HepG2 (cell line): ENCODE data around the gene BCAS1. TPM values are rescaled to one million over a fixed set of nuclear protein-coding genes. Genes with fewer than 3 reads are reported as not detected.

Experiments
- ATAC-seq: fragments of 200-7000 bp; cut with Tn5 transposase; 3 replicates; pipeline ENCODE4 v1.9.1; 2020; ENCODE audit warnings: mild to moderate bottlenecking, moderate library complexity
- BruUV-seq: library from RNA; stranded (reverse); fragments of 400-500 nt; replicated peaks from 2 replicates; lab custom pipeline; 2021; lab: Mats Ljungman, UMichigan
- CTCF ChIA-PET: fragments of 300-600 bp; formaldehyde crosslinking; extraction: SDS; loops from one replicate; lab custom pipeline; 2021; ENCODE audit warnings: low total read pairs, inconsistent platforms, low intra/inter-chr PET ratio; lab: Yijun Ruan, JAX
- POLR2A ChIA-PET: fragments of 350-600 bp; sonication (Branson Sonifier 250); formaldehyde crosslinking; loops from one replicate; lab custom pipeline; 2020; ENCODE audit warnings: antibody characterized with exemption, inconsistent platforms; lab: Yijun Ruan, JAX
- DNase-seq: peaks from one replicate; pipeline ENCODE4 v3.0.0-alpha.2; 2015; ENCODE audit warnings: low spot score
- FAIRE-seq: peaks from 3 replicates; lab custom pipeline; 2011; peaks lifted over from hg19 to GRCh38; lab: Jason Lieb, UNC
- H2AFZ ChIP-seq: one replicate; pipeline ENCODE4 v1.6.1; 2011; ENCODE audit warnings: low read length, inconsistent platforms
- H3K27ac ChIP-seq: fragments of 300-600 bp; 3 replicates; pipeline ENCODE4 v1.8.0; 2011; ENCODE audit warnings: mixed run types, mild to moderate bottlenecking, mixed read lengths, low read length, inconsistent platforms; ENCODE audit not compliant: insufficient read depth; ENCODE audit errors: extremely low read length
- H3K27me3 ChIP-seq, 2 experiments: fragments of 200-600 bp in 1 of 2; 2 replicates in 1 of 2; 3 replicates in 1 of 2; pipeline versions ENCODE4 v1.6.0 to v1.8.0; 2011; ENCODE audit warnings: low read length in 2 of 2, mild to moderate bottlenecking in 2 of 2, moderate library complexity in 2 of 2, inconsistent platforms in 1 of 2; ENCODE audit not compliant: insufficient read depth in 2 of 2, control insufficient read depth in 1 of 2
- H3K36me3 ChIP-seq, 2 experiments: fragments of 200-600 bp in 1 of 2; replicated peaks in 1 of 2; 2 replicates in 1 of 2; 3 replicates in 1 of 2; pipeline versions ENCODE4 v1.5.1 to v1.8.0; 2011; ENCODE audit warnings: low read length in 2 of 2, inconsistent platforms in 1 of 2; ENCODE audit not compliant: insufficient read depth in 2 of 2, control insufficient read depth in 1 of 2
- H3K4me1 ChIP-seq: 2 replicates; pipeline ENCODE4 v1.5.1; 2012; ENCODE audit warnings: low read length, inconsistent platforms; ENCODE audit not compliant: insufficient read depth
- H3K4me2 ChIP-seq: 2 replicates; pipeline ENCODE4 v1.6.0; 2011; ENCODE audit warnings: low read depth, low read length, inconsistent platforms
- H3K4me3 ChIP-seq, 3 experiments: fragments of 200-600 bp in 1 of 3; sonication (generic), shearing (Covaris generic) in 1 of 3; replicated peaks in 1 of 3; 2 replicates each; pipeline ENCODE4 v1.5.1; 2011 to 2016; ENCODE audit warnings: low read length in 3 of 3, inconsistent platforms in 2 of 3, low read depth in 2 of 3, mild to moderate bottlenecking in 2 of 3, control low read depth in 1 of 3, mixed read lengths in 1 of 3; ENCODE audit not compliant: insufficient read depth in 1 of 3
- H3K79me2 ChIP-seq: one replicate; pipeline ENCODE4 v1.6.1; 2011; ENCODE audit warnings: low read length, inconsistent platforms; ENCODE audit not compliant: insufficient read depth
- H3K9ac ChIP-seq: 2 replicates; pipeline ENCODE4 v1.6.0; 2011; ENCODE audit warnings: mild to moderate bottlenecking, low read depth, low read length, inconsistent platforms; ENCODE audit not compliant: insufficient read depth
- H3K9me3 ChIP-seq: 2 replicates; pipeline ENCODE4 v1.5.1; 2012; ENCODE audit warnings: mild to moderate bottlenecking, low read length
- H4K20me1 ChIP-seq: 2 replicates; pipeline ENCODE4 v1.6.0; 2011; ENCODE audit warnings: inconsistent platforms, mild to moderate bottlenecking, low read length, moderate library complexity; ENCODE audit not compliant: insufficient read depth
- ARHGAP35 ChIP-seq: sonication (generic); formaldehyde crosslinking; IDR thresholded peaks from 2 replicates; pipeline ENCODE4 v1.9.0; 2022; ENCODE audit warnings: mild to moderate bottlenecking, inconsistent platforms, moderate library complexity, missing genetic modification reagents, borderline replicate concordance
- BRCA1 ChIP-seq: sonication (generic); formaldehyde crosslinking; IDR thresholded peaks from 2 replicates; pipeline ENCODE4 v1.4.0; 2020; ENCODE audit warnings: missing genetic modification reagents
- MED13 ChIP-seq: sonication (generic); formaldehyde crosslinking; IDR thresholded peaks from 2 replicates; pipeline ENCODE4 v1.5.0; 2020; ENCODE audit warnings: missing genetic modification reagents
- MED8 ChIP-seq: sonication (generic); formaldehyde crosslinking; IDR thresholded peaks from 2 replicates; pipeline ENCODE4 v1.8.1; 2023; ENCODE audit warnings: mild to moderate bottlenecking, missing genetic modification reagents; ENCODE audit not compliant: insufficient replicate concordance
- PAF1 ChIP-seq: IDR thresholded peaks from 2 replicates; pipeline ENCODE4 v1.6.1; 2016; ENCODE audit warnings: missing genetic modification reagents, missing compliant biosample characterization
- ZNF260 ChIP-seq: sonication (generic); formaldehyde crosslinking; IDR thresholded peaks from 2 replicates; pipeline ENCODE4 v1.4.0; 2020; ENCODE audit warnings: missing genetic modification reagents, low read depth, mild to moderate bottlenecking, borderline replicate concordance
- WGBS: methylation state at CpG from one replicate; pipeline ENCODE4 v1.1.6; 2017; ENCODE audit warnings: low lambda C conversion rate; 5-methylcytosine and 5-hydroxymethylcytosine counted together
- in situ Hi-C: cut with HindIII; loops from 2 replicates; pipeline ENCODE4 v1.10.0; 2017; ENCODE audit warnings: low pct_unique_long_range_greater_than_20kb; ENCODE audit not compliant: extremely low pct_ligation_motif_present
- intact Hi-C: fragments of 100-400 bp; cut with micrococcal nuclease; formaldehyde crosslinking; loops from one replicate; pipeline ENCODE4 v1.10.0; 2022; ENCODE audit not compliant: unreplicated experiment
- polyA plus RNA-seq, 8 experiments: library from polyadenylated mRNA; depleted of rRNA in 3 of 8; stranded (reverse) in 7 of 8; unstranded in 1 of 8; fragments of >200 nt; fragmentation: Illumina TruSeq in 4 of 8; extraction: Trizol in 4 of 8; gene quantifications; 2 replicates each; pipeline versions ENCODE4 v1.2.1 to v1.2.3, GENCODE V29; 2011 to 2016; ENCODE audit warnings: low read depth in 4 of 8, missing spikeins in 1 of 8, mixed read lengths in 1 of 8; ENCODE audit not compliant: insufficient read depth in 1 of 8
- total RNA-seq, 5 experiments: library from RNA; depleted of rRNA; stranded (reverse); fragments of >200 nt; fragmentation: Illumina TruSeq; extraction: Trizol; gene quantifications; 2 replicates each; pipeline ENCODE4 v1.2.3, GENCODE V29; 2016; ENCODE audit warnings: low read depth in 1 of 5
- TF ChIP-seq, protein P1 (sequence below): sonication (generic); formaldehyde crosslinking; IDR thresholded peaks from 2 replicates; pipeline ENCODE4 v1.4.0; 2020; ENCODE audit warnings: missing genetic modification reagents, borderline replicate concordance

The BCAS1 gene
- total and polyA plus RNA-seq, 2 of the 13 experiments (the other 11 are each of a cell fraction or from before 2014, with no cell fraction given), result 0.55 to 0.91 TPM

DNA sequence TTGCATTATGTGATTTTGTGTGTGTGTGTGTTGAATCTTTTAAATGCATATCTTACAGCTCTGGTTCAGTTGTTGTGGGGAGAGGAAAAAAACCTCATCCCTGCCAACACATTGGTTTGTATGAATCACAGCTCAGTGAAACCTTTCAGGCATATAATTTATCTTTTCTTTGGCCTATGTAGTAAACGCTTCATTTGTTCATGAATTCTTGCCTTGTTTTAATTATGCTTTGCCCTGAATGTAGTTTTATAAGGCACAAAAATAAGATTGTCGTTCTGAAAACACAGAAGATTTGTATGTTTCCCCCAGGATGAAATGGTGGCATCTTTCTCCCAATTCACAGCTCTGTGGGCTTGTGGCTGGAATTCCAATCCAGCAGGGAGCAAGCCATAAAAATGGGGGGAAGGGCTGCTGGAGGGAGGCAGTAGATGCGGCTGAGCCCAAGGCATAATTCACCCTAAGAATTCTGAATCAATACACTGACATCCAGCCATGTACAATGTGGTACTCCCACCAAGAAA, 45.1 kb downstream of the BCAS1 start:
- POLR2A ChIA-PET, result no interaction called here
- ATAC-seq (no peak), DNase-seq (no peak), FAIRE-seq (no peak)
- H3K4me2 ChIP-seq, result no peak overlapping the region
- intact Hi-C loops, result no loop called here
- H3K4me3 ChIP-seq, result no peak overlapping the region
- no peaks in the 10 kb centered on the region for H4K20me1 ChIP-seq
- no TSS peak for BruUV-seq
- H2AFZ ChIP-seq, result no peak overlapping the region
- no peak overlapping the region for H3K9ac ChIP-seq
- H3K79me2 ChIP-seq, result no peaks in the 10 kb centered on the region
- no peak overlapping the region for H3K27ac ChIP-seq
- H3K9me3 ChIP-seq, result no peaks in the 10 kb centered on the region
- no peaks in the 10 kb centered on the region for H3K27me3 ChIP-seq
- no peaks in the 10 kb centered on the region for H3K36me3 ChIP-seq
- H3K4me1 ChIP-seq, result no peaks in the 10 kb centered on the region
- 68% methylated on average over 3 of the region's 3 CpGs for WGBS
- CTCF ChIA-PET, result no interaction called here
- TF ChIP-seq PAF1, result no peak
- in situ Hi-C loops, result no loop called here

DNA sequence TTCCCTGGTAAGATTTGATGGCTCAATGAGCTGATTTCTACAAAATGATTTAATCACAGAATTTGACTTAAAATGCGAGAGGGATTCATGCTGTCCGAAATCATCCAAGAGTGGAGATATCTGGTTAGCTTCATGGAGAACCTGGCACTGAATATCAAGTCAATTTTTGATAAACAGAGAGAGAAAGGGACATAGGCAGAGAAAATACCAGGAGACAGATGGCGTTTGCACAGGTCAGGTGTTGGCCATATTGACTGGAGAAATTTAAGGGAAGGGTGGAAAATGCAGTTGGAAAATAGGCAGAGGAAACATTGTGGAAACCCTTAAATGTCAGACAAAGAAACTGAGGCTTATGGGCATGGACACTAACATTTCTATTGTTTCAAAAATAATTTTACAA, 47.0 kb downstream of the BCAS1 start:
- WGBS, result 73% methylated on average over 3 of the region's 3 CpGs
- BruUV-seq, result no TSS peak
- DNase-seq (no peak), ATAC-seq (no peak), FAIRE-seq (no peak)
- no peak overlapping the region for H3K27ac ChIP-seq
- no peaks in the 10 kb centered on the region for H3K36me3 ChIP-seq
- intact Hi-C loops (no loop called here), in situ Hi-C loops (no loop called here)
- H3K79me2 ChIP-seq, result no peaks in the 10 kb centered on the region
- no peak overlapping the region for H2AFZ ChIP-seq
- H3K9me3 ChIP-seq, result no peaks in the 10 kb centered on the region
- H3K4me3 ChIP-seq, result no peak overlapping the region
- no peak overlapping the region for H3K9ac ChIP-seq
- H4K20me1 ChIP-seq, result no peaks in the 10 kb centered on the region
- H3K27me3 ChIP-seq, result no peaks in the 10 kb centered on the region
- ChIA-PET CTCF (no interaction called here), POLR2A (no interaction called here)
- no peak for TF ChIP-seq MED8 (CRISPR knock-in tag)
- TF ChIP-seq ARHGAP35, result no peak
- no peak for TF ChIP-seq ZNF260 (CRISPR knock-in tag)
- TF ChIP-seq, protein P1, sequence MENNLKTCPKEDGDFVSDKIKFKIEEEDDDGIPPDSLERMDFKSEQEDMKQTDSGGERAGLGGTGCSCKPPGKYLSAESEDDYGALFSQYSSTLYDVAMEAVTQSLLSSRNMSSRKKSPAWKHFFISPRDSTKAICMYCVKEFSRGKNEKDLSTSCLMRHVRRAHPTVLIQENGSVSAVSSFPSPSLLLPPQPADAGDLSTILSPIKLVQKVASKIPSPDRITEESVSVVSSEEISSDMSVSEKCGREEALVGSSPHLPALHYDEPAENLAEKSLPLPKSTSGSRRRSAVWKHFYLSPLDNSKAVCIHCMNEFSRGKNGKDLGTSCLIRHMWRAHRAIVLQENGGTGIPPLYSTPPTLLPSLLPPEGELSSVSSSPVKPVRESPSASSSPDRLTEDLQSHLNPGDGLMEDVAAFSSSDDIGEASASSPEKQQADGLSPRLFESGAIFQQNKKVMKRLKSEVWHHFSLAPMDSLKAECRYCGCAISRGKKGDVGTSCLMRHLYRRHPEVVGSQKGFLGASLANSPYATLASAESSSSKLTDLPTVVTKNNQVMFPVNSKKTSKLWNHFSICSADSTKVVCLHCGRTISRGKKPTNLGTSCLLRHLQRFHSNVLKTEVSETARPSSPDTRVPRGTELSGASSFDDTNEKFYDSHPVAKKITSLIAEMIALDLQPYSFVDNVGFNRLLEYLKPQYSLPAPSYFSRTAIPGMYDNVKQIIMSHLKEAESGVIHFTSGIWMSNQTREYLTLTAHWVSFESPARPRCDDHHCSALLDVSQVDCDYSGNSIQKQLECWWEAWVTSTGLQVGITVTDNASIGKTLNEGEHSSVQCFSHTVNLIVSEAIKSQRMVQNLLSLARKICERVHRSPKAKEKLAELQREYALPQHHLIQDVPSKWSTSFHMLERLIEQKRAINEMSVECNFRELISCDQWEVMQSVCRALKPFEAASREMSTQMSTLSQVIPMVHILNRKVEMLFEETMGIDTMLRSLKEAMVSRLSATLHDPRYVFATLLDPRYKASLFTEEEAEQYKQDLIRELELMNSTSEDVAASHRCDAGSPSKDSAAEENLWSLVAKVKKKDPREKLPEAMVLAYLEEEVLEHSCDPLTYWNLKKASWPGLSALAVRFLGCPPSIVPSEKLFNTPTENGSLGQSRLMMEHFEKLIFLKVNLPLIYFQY (CRISPR knock-in tag), result no peak
- no peak for TF ChIP-seq MED13 (CRISPR knock-in tag)
- no peak for TF ChIP-seq BRCA1 (CRISPR knock-in tag)
- no peak overlapping the region for H3K4me2 ChIP-seq
- no peaks in the 10 kb centered on the region for H3K4me1 ChIP-seq
